Activated naive CD8-positive, alpha-beta T cell treated with anti-CD3 and anti-CD28 coated beads for 36 hours (primary cell): Measurements from ENCODE around the gene PDYN. TPM values are rescaled to one million over a fixed set of nuclear protein-coding genes. Genes with fewer than 3 reads are reported as not detected.
"Not testable (repeated sequence)": the region's sequence is repeated elsewhere in the genome, so short reads cannot be mapped to it uniquely, and the experiment has no call there.

Experiments used
- DNase-seq: peaks from one replicate; pipeline ENCODE4 v3.0.0; 2021
- H3K27ac Mint-ChIP-seq: one replicate; pipeline ENCODE4 v1.8.0; 2022; ENCODE audit warnings: mild to moderate bottlenecking, moderate library complexity, mixed read lengths
- H3K27me3 Mint-ChIP-seq: one replicate; pipeline ENCODE4 v1.8.0; 2022; ENCODE audit warnings: mild to moderate bottlenecking, mixed read lengths
- H3K36me3 Mint-ChIP-seq: one replicate; pipeline ENCODE4 v1.8.0; 2021; ENCODE audit warnings: mild to moderate bottlenecking, mixed read lengths
- H3K4me1 Mint-ChIP-seq: one replicate; pipeline ENCODE4 v1.8.0; 2021; ENCODE audit warnings: mixed read lengths
- H3K4me3 Mint-ChIP-seq: one replicate; pipeline ENCODE4 v1.8.0; 2022; ENCODE audit warnings: mild to moderate bottlenecking, moderate library complexity, mixed read lengths
- H3K9me3 Mint-ChIP-seq: one replicate; pipeline ENCODE4 v1.8.0; 2022; ENCODE audit warnings: mixed read lengths
- total RNA-seq, 2 experiments: library from RNA; stranded (reverse); gene quantifications; one replicate each; pipeline ENCODE4 v1.2.3, GENCODE V29; 2021

The PDYN gene
- total RNA-seq, result not detected

GRCh38 chr20:1993986-1994385 is at the start of gene PDYN:
TSS of gene PDYN (minus strand) at chr20:1994058. CDS start at chr20:1983084, 10,974 bp downstream.
- peaks cover 65% of the 10 kb centered on the region for H3K27me3 Mint-ChIP-seq
- no peaks in the 10 kb centered on the region for H3K9me3 Mint-ChIP-seq
- no peak within 1 kb of the TSS for H3K4me3 Mint-ChIP-seq
- no peak within 1 kb of the TSS for H3K27ac Mint-ChIP-seq
- no peak for DNase-seq
- no peaks in the 10 kb centered on the region for H3K36me3 Mint-ChIP-seq
- no peaks in the 10 kb centered on the region for H3K4me1 Mint-ChIP-seq

GRCh38 chr20:2042400-2042799 is 48.5 kb upstream of the PDYN start:
- Mint-ChIP-seq H3K27me3 (peaks cover 9% of the 10 kb centered on the region), H3K4me1 (no peaks in the 10 kb centered on the region), H3K27ac (no peak overlapping the region), H3K4me3 (no peak overlapping the region), H3K9me3 (no peaks in the 10 kb centered on the region), H3K36me3 (no peaks in the 10 kb centered on the region)
- no peak for DNase-seq

GRCh38 chr20:2038161-2038560 is 44.3 kb upstream of the PDYN start:
- Mint-ChIP-seq H3K36me3 (no peaks in the 10 kb centered on the region), H3K27me3 (peaks cover 25% of the 10 kb centered on the region), H3K9me3 (no peaks in the 10 kb centered on the region), H3K4me1 (peaks cover 3% of the 10 kb centered on the region), H3K27ac (no peak overlapping the region), H3K4me3 (no peak overlapping the region)
- DNase-seq, result no peak

GRCh38 chr20:2037296-2037914 is 43.5 kb upstream of the PDYN start:
- Mint-ChIP-seq H3K4me1 (peaks cover 3% of the 10 kb centered on the region), H3K27me3 (peaks cover 26% of the 10 kb centered on the region), H3K36me3 (no peaks in the 10 kb centered on the region), H3K9me3 (no peaks in the 10 kb centered on the region), H3K4me3 (no peak overlapping the region), H3K27ac (no peak overlapping the region)
- DNase-seq, result no peak

GRCh38 chr20:2036357-2036756 is 42.5 kb upstream of the PDYN start:
- H3K9me3 Mint-ChIP-seq, H3K4me1 Mint-ChIP-seq, H3K27ac Mint-ChIP-seq, H3K4me3 Mint-ChIP-seq, H3K36me3 Mint-ChIP-seq, DNase-seq: not testable (repeated sequence)
- peaks cover 36% of the 10 kb centered on the region for H3K27me3 Mint-ChIP-seq

- Mint-ChIP-seq H3K9me3 (peaks cover 3% of the 10 kb centered on the region), H3K27ac (no peak overlapping the region), H3K4me3 (no peak overlapping the region), H3K27me3 (peaks cover 50% of the 10 kb centered on the region), H3K4me1 (peaks cover 3% of the 10 kb centered on the region), H3K36me3 (no peaks in the 10 kb centered on the region)
- DNase-seq, result no peak
These were observed 38.3 kb upstream of the PDYN start for GRCh38 chr20:2032168-2032567.

GRCh38 chr20:2026514-2026913 is 32.7 kb upstream of the PDYN start:
- Mint-ChIP-seq H3K4me3 (no peak overlapping the region), H3K27me3 (peaks cover 43% of the 10 kb centered on the region), H3K27ac (no peak overlapping the region), H3K9me3 (peaks cover 5% of the 10 kb centered on the region), H3K4me1 (no peaks in the 10 kb centered on the region), H3K36me3 (no peaks in the 10 kb centered on the region)
- DNase-seq, result no peak

GRCh38 chr20:2026004-2026403 is 32.1 kb upstream of the PDYN start:
- Mint-ChIP-seq H3K9me3 (peaks cover 5% of the 10 kb centered on the region), H3K4me1 (no peaks in the 10 kb centered on the region), H3K4me3 (no peak overlapping the region), H3K27me3 (peaks cover 43% of the 10 kb centered on the region), H3K36me3 (no peaks in the 10 kb centered on the region), H3K27ac (no peak overlapping the region)
- no peak for DNase-seq

GRCh38 chr20:2023151-2023550 is 29.3 kb upstream of the PDYN start:
- Mint-ChIP-seq H3K27ac (no peak overlapping the region), H3K4me3 (no peak overlapping the region)
- no peak for DNase-seq

GRCh38 chr20:2022163-2022562 is 28.3 kb upstream of the PDYN start:
- Mint-ChIP-seq H3K36me3 (no peaks in the 10 kb centered on the region), H3K27me3 (peaks cover 41% of the 10 kb centered on the region), H3K4me1 (no peaks in the 10 kb centered on the region), H3K4me3 (no peak overlapping the region), H3K27ac (no peak overlapping the region), H3K9me3 (peaks cover 2% of the 10 kb centered on the region)
- DNase-seq, result no peak

More at GRCh38 chr20:2023151-2023550, 29.3 kb upstream of the PDYN start:
- peaks cover 36% of the 10 kb centered on the region for H3K27me3 Mint-ChIP-seq
- H3K36me3 Mint-ChIP-seq, result no peaks in the 10 kb centered on the region
- no peaks in the 10 kb centered on the region for H3K4me1 Mint-ChIP-seq
- peaks cover 4% of the 10 kb centered on the region for H3K9me3 Mint-ChIP-seq

GRCh38 chr20:2010533-2010932 is 16.7 kb upstream of the PDYN start:
- Mint-ChIP-seq H3K27me3 (peaks cover 46% of the 10 kb centered on the region), H3K4me3 (no peak overlapping the region), H3K4me1 (no peaks in the 10 kb centered on the region), H3K27ac (no peak overlapping the region), H3K36me3 (no peaks in the 10 kb centered on the region), H3K9me3 (no peaks in the 10 kb centered on the region)
- DNase-seq, result no peak

- H3K4me3 Mint-ChIP-seq, result no peak overlapping the region
- no peak overlapping the region for H3K27ac Mint-ChIP-seq
- no peaks in the 10 kb centered on the region for H3K4me1 Mint-ChIP-seq
- DNase-seq, result no peak
- peaks cover 41% of the 10 kb centered on the region for H3K27me3 Mint-ChIP-seq
- no peaks in the 10 kb centered on the region for H3K9me3 Mint-ChIP-seq
- no peaks in the 10 kb centered on the region for H3K36me3 Mint-ChIP-seq
These were observed 12.8 kb upstream of the PDYN start for GRCh38 chr20:2006452-2007361.

GRCh38 chr20:2005831-2006426 is 12.1 kb upstream of the PDYN start:
- no peaks in the 10 kb centered on the region for H3K36me3 Mint-ChIP-seq
- no peaks in the 10 kb centered on the region for H3K4me1 Mint-ChIP-seq
- H3K9me3 Mint-ChIP-seq, result no peaks in the 10 kb centered on the region
- peak; percentile 57 for DNase-seq
- peaks cover 37% of the 10 kb centered on the region for H3K27me3 Mint-ChIP-seq
- H3K4me3 Mint-ChIP-seq, result no peak overlapping the region
- no peak overlapping the region for H3K27ac Mint-ChIP-seq

GRCh38 chr20:2005359-2005758 is 11.5 kb upstream of the PDYN start:
- peaks cover 32% of the 10 kb centered on the region for H3K27me3 Mint-ChIP-seq
- no peak overlapping the region for H3K4me3 Mint-ChIP-seq
- H3K4me1 Mint-ChIP-seq, result no peaks in the 10 kb centered on the region
- no peaks in the 10 kb centered on the region for H3K9me3 Mint-ChIP-seq
- H3K36me3 Mint-ChIP-seq, result no peaks in the 10 kb centered on the region
- no peak overlapping the region for H3K27ac Mint-ChIP-seq
- no peak for DNase-seq

- H3K36me3 Mint-ChIP-seq, result no peaks in the 10 kb centered on the region
- no peaks in the 10 kb centered on the region for H3K4me1 Mint-ChIP-seq
- no peak overlapping the region for H3K27ac Mint-ChIP-seq
- H3K27me3 Mint-ChIP-seq, result peaks cover 27% of the 10 kb centered on the region
- DNase-seq, result no peak
- no peak overlapping the region for H3K4me3 Mint-ChIP-seq
- H3K9me3 Mint-ChIP-seq, result no peaks in the 10 kb centered on the region
These were observed 10.3 kb upstream of the PDYN start for GRCh38 chr20:2004171-2004570.
